Spinal cord (tissue), 10 donors: ENCODE data around the gene RGS4. TPM values are rescaled to one million over a fixed set of nuclear protein-coding genes. Genes with fewer than 3 reads are reported as not detected.

Experiments
- DNase-seq, 6 donors: peaks; one replicate each; pipeline versions ENCODE4 v3.0.0 to v3.0.0-alpha.2; 2013 to 2015; ENCODE audit warnings: low spot score in 6 of 6, low read depth in 4 of 6
- H3K27ac ChIP-seq: one replicate; pipeline ENCODE4 v1.5.1; 2013; ENCODE audit warnings: low read depth, low read length, control low read depth
- H3K27me3 ChIP-seq: one replicate; pipeline ENCODE4 v1.6.1; 2013; ENCODE audit warnings: low read length; ENCODE audit not compliant: control insufficient read depth, insufficient read depth
- H3K36me3 ChIP-seq: one replicate; pipeline ENCODE4 v1.6.1; 2013; ENCODE audit warnings: low read length; ENCODE audit not compliant: control insufficient read depth, insufficient read depth
- H3K4me1 ChIP-seq: one replicate; pipeline ENCODE4 v1.6.1; 2013; ENCODE audit warnings: low read length; ENCODE audit not compliant: control insufficient read depth, insufficient read depth
- H3K4me3 ChIP-seq: one replicate; pipeline ENCODE4 v1.5.1; 2013; ENCODE audit warnings: low read depth, low read length, control low read depth
- H3K9me3 ChIP-seq: one replicate; pipeline ENCODE4 v1.6.1; 2013; ENCODE audit warnings: low read length; ENCODE audit not compliant: control insufficient read depth, insufficient read depth
- WGBS: methylation state at CpG from one replicate; pipeline ENCODE4 v1.1.5; 2013; ENCODE audit warnings: missing lambda C conversion rate; ENCODE audit not compliant: insufficient coverage; 5-methylcytosine and 5-hydroxymethylcytosine counted together
- polyA plus RNA-seq, 2 donors: library from polyadenylated mRNA; unstranded; fragments of 120-200 nt; gene quantifications; one replicate each; pipeline ENCODE4 v1.2.1, GENCODE V29; 2013; ENCODE audit not compliant: insufficient read length in 2 of 2
- total RNA-seq, 2 donors: library from RNA; depleted of rRNA in 1 of 2; stranded (reverse); fragments of 120-200 nt in 1 of 2; fragments of >200 nt in 1 of 2; gene quantifications; one replicate each; pipeline versions ENCODE4 v1.2.3 to v1.2.4, GENCODE V29; 2013 to 2014
- donor health status: healthy.

Gene RGS4
- total and polyA plus RNA-seq, 4 donors, result 15.5 to 148 (median 37.9) TPM

GRCh38 chr1:163093169-163093568 lies 24.0 kb downstream of the RGS4 start:
- DNase-seq, result no peak
- Histone ChIP-seq H3K9me3 (no peaks in the 10 kb centered on the region), H3K27ac (no peak overlapping the region), H3K36me3 (no peaks in the 10 kb centered on the region), H3K4me3 (no peak overlapping the region), H3K4me1 (no peaks in the 10 kb centered on the region), H3K27me3 (no peaks in the 10 kb centered on the region)
- WGBS, result 85% methylated on average over 2 of the region's 4 CpGs

GRCh38 chr1:163093579-163093978 lies 24.4 kb downstream of the RGS4 start:
- WGBS, result 90% methylated on average over 3 of the region's 9 CpGs
- Histone ChIP-seq H3K27ac (no peak overlapping the region), H3K27me3 (no peaks in the 10 kb centered on the region), H3K9me3 (no peaks in the 10 kb centered on the region), H3K36me3 (no peaks in the 10 kb centered on the region), H3K4me3 (no peak overlapping the region), H3K4me1 (no peaks in the 10 kb centered on the region)
- no peak for DNase-seq

- no peaks in the 10 kb centered on the region for H3K4me1 ChIP-seq
- no peaks in the 10 kb centered on the region for H3K27me3 ChIP-seq
- H3K4me3 ChIP-seq, result no peak overlapping the region
- WGBS, result 40% methylated on average over 1 of the region's 4 CpGs
- no peaks in the 10 kb centered on the region for H3K9me3 ChIP-seq
- DNase-seq, result no peak
- H3K27ac ChIP-seq, result no peak overlapping the region
- H3K36me3 ChIP-seq, result no peaks in the 10 kb centered on the region
These were observed 25.0 kb downstream of the RGS4 start for GRCh38 chr1:163094182-163094581.

GRCh38 chr1:163094589-163094988 lies 25.4 kb downstream of the RGS4 start:
- DNase-seq, result peak in 1 of 6 donors; percentile 9
- H3K9me3 ChIP-seq, result no peaks in the 10 kb centered on the region
- H3K27me3 ChIP-seq, result no peaks in the 10 kb centered on the region
- no peaks in the 10 kb centered on the region for H3K36me3 ChIP-seq
- no CpG with 5 or more reads among the region's 2 CpGs for WGBS
- no peak overlapping the region for H3K4me3 ChIP-seq
- no peak overlapping the region for H3K27ac ChIP-seq
- H3K4me1 ChIP-seq, result no peaks in the 10 kb centered on the region

GRCh38 chr1:163095213-163095612 lies 26.1 kb downstream of the RGS4 start:
- peak in 1 of 6 donors; percentile 3 for DNase-seq
- Histone ChIP-seq H3K9me3 (no peaks in the 10 kb centered on the region), H3K27ac (no peak overlapping the region), H3K4me3 (no peak overlapping the region), H3K36me3 (no peaks in the 10 kb centered on the region), H3K4me1 (no peaks in the 10 kb centered on the region), H3K27me3 (no peaks in the 10 kb centered on the region)
- WGBS, result no CpG with 5 or more reads among the region's 1 CpG

- no peak overlapping the region for H3K4me3 ChIP-seq
- H3K9me3 ChIP-seq, result no peaks in the 10 kb centered on the region
- WGBS, result 53% methylated on average over 1 of the region's 1 CpG
- H3K36me3 ChIP-seq, result no peaks in the 10 kb centered on the region
- H3K4me1 ChIP-seq, result no peaks in the 10 kb centered on the region
- DNase-seq, result no peak
- no peak overlapping the region for H3K27ac ChIP-seq
- H3K27me3 ChIP-seq, result no peaks in the 10 kb centered on the region
These were observed 33.4 kb downstream of the RGS4 start for GRCh38 chr1:163102590-163102989.

- Histone ChIP-seq H3K27ac (no peak overlapping the region), H3K9me3 (no peaks in the 10 kb centered on the region), H3K4me3 (no peak overlapping the region), H3K4me1 (no peaks in the 10 kb centered on the region), H3K36me3 (no peaks in the 10 kb centered on the region), H3K27me3 (no peaks in the 10 kb centered on the region)
- no peak for DNase-seq
- WGBS, result 93% methylated on average over 2 of the region's 4 CpGs
These were observed 35.4 kb downstream of the RGS4 start for GRCh38 chr1:163104385-163105099.

- Histone ChIP-seq H3K4me3 (no peak overlapping the region), H3K27ac (no peak overlapping the region), H3K36me3 (no peaks in the 10 kb centered on the region), H3K9me3 (no peaks in the 10 kb centered on the region), H3K4me1 (no peaks in the 10 kb centered on the region), H3K27me3 (no peaks in the 10 kb centered on the region)
- DNase-seq, result peak in 1 of 6 donors; percentile 19
- 100% methylated on average over 1 of the region's 2 CpGs for WGBS
These were observed 37.3 kb downstream of the RGS4 start for GRCh38 chr1:163106364-163106987.

- Histone ChIP-seq H3K4me1 (no peaks in the 10 kb centered on the region), H3K9me3 (no peaks in the 10 kb centered on the region), H3K27me3 (no peaks in the 10 kb centered on the region), H3K4me3 (no peak overlapping the region), H3K36me3 (no peaks in the 10 kb centered on the region), H3K27ac (no peak overlapping the region)
- no peak for DNase-seq
- no CpG with 5 or more reads among the region's 5 CpGs for WGBS
These were observed 38.5 kb downstream of the RGS4 start for GRCh38 chr1:163107655-163108054.

- WGBS, result no CpG with 5 or more reads among the region's 1 CpG
- Histone ChIP-seq H3K4me3 (no peak overlapping the region), H3K27me3 (no peaks in the 10 kb centered on the region), H3K9me3 (no peaks in the 10 kb centered on the region), H3K4me1 (no peaks in the 10 kb centered on the region), H3K27ac (no peak overlapping the region), H3K36me3 (no peaks in the 10 kb centered on the region)
- DNase-seq, result no peak
These were observed 46.7 kb downstream of the RGS4 start for GRCh38 chr1:163115887-163116286.
